Measurements from ENCODE around the gene B4GALT2. TPM values are rescaled to one million over a fixed set of nuclear protein-coding genes. Genes with fewer than 3 reads are reported as not detected.

B4GALT2 gene
- total and polyA plus RNA-seq, 9 of the 15 experiments (the other 6 are each of a cell fraction or from before 2014, with no cell fraction given): 1.3 to 86.8 (median 43.8) TPM

DNA sequence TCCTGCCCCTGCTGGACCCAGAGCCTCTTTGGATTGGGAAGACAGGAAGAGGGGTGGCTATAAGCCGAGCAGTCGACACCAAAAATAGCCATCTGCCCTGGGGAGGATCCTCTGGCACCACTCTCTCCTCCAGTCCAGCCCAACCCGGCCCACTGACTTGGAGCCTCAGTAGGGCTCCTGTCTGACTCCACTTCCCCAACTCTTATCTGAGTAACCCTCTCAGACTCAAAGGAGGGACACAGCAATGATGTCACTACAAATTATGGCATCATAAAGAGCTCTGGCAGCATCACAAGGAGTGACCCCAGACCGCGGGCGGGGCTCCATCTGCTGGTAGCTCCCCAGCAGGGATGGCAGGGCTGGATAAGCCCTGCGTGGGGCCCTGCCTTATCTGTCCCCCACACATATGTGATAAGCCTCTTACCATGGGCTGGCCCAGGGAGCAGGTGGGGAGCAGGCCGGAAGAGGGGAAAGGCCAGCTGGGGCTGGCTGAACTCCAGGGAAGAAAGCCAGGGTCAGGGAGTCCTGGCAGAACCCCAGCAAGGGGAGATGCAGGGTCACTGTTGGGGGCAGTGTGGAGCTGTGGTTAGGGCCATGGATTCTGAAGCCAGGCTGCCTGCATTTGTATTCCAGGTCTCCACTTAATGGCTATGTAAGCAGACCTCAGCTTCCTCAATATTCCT lies 56.9 kb downstream of the B4GALT2 start (continued):
- TF ChIP-seq COPS2 (conservative IDR thresholded peaks at IDR 0.05) (no peak), CBX2 (IDR thresholded peaks at IDR 0.05; ENCODE audit: insufficient read depth, low read length, poor library complexity, severe bottlenecking) (no peak), BDP1 (IDR thresholded peaks at IDR 0.05; ENCODE audit: insufficient read depth, insufficient read length) (no peak), ZNF586 (CRISPR knock-in tag; conservative IDR thresholded peaks at IDR 0.05) (0 out of 2 replicates have a peak, but pooled peaks have one; percentile 79), ZNF830 (CRISPR knock-in tag; IDR thresholded peaks at IDR 0.05) (0 out of 2 replicates have a peak, but pooled peaks have one; percentile 81), SP2 (IDR thresholded peaks at IDR 0.05; ENCODE audit: extremely low read depth, low read depth, low read length, poor library complexity, severe bottlenecking) (no peak), ZNF3 (CRISPR knock-in tag; IDR thresholded peaks at IDR 0.05) (no peak), CBX8 (IDR thresholded peaks at IDR 0.05; ENCODE audit: borderline replicate concordance, extremely low read depth, low read depth, low read length, poor library complexity, severe bottlenecking) (no peak), GABPA (tag; conservative IDR thresholded peaks at IDR 0.05; ENCODE audit: low read depth) (peak; percentile 84), FUS (optimal IDR thresholded peaks at IDR 0.05; ENCODE audit: low read depth, low read length) (no peak), MCM2 (IDR thresholded peaks at IDR 0.05; ENCODE audit: low read depth) (no peak), EWSR1 (IDR thresholded peaks at IDR 0.05; ENCODE audit: borderline replicate concordance, low read depth, partially characterized antibody) (no peak), NR2C1 (IDR thresholded peaks at IDR 0.05) (peak; percentile 90), NR2C1 (tag; IDR thresholded peaks at IDR 0.05) (peak; percentile 95), ZFX (CRISPR knock-in tag; IDR thresholded peaks at IDR 0.05) (no peak; the same call in 1 of the 2 replicates), BCL6 (CRISPR knock-in tag; IDR thresholded peaks at IDR 0.05) (peak; percentile 96), ZNF431 (CRISPR knock-in tag; IDR thresholded peaks at IDR 0.05) (no peak), KAT8 (IDR thresholded peaks at IDR 0.05; ENCODE audit: low read depth) (no peak), ZNF146 (CRISPR knock-in tag; IDR thresholded peaks at IDR 0.05; ENCODE audit: unreplicated experiment) (no peak)
- TF ChIP-seq, protein P1, sequence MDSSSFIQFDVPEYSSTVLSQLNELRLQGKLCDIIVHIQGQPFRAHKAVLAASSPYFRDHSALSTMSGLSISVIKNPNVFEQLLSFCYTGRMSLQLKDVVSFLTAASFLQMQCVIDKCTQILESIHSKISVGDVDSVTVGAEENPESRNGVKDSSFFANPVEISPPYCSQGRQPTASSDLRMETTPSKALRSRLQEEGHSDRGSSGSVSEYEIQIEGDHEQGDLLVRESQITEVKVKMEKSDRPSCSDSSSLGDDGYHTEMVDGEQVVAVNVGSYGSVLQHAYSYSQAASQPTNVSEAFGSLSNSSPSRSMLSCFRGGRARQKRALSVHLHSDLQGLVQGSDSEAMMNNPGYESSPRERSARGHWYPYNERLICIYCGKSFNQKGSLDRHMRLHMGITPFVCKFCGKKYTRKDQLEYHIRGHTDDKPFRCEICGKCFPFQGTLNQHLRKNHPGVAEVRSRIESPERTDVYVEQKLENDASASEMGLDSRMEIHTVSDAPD (CRISPR knock-in tag; IDR thresholded peaks at IDR 0.05): peak; percentile 87
- TF ChIP-seq, protein P2, sequence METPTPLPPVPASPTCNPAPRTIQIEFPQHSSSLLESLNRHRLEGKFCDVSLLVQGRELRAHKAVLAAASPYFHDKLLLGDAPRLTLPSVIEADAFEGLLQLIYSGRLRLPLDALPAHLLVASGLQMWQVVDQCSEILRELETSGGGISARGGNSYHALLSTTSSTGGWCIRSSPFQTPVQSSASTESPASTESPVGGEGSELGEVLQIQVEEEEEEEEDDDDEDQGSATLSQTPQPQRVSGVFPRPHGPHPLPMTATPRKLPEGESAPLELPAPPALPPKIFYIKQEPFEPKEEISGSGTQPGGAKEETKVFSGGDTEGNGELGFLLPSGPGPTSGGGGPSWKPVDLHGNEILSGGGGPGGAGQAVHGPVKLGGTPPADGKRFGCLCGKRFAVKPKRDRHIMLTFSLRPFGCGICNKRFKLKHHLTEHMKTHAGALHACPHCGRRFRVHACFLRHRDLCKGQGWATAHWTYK (CRISPR knock-in tag; IDR thresholded peaks at IDR 0.05): peak; percentile 98
- TF ChIP-seq, protein P3, sequence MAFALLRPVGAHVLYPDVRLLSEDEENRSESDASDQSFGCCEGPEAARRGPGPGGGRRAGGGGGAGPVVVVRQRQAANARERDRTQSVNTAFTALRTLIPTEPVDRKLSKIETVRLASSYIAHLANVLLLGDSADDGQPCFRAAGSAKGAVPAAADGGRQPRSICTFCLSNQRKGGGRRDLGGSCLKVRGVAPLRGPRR (CRISPR knock-in tag; IDR thresholded peaks at IDR 0.05): peak; percentile 75; the same call in 1 of the 2 replicates
- TF ChIP-seq, protein P4, sequence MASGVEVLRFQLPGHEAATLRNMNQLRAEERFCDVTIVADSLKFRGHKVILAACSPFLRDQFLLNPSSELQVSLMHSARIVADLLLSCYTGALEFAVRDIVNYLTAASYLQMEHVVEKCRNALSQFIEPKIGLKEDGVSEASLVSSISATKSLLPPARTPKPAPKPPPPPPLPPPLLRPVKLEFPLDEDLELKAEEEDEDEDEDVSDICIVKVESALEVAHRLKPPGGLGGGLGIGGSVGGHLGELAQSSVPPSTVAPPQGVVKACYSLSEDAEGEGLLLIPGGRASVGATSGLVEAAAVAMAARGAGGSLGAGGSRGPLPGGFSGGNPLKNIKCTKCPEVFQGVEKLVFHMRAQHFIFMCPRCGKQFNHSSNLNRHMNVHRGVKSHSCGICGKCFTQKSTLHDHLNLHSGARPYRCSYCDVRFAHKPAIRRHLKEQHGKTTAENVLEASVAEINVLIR (CRISPR knock-in tag; IDR thresholded peaks at IDR 0.05): peak; percentile 97

Data from K562 (cell line).